GM12864 (cell line): ENCODE data around the gene ATP5F1A.

ENCODE experiments used
- DNase-seq: peaks from one replicate; pipeline ENCODE4 v3.0.0-alpha.2; 2011; ENCODE audit warnings: low read depth
- H3K4me3 ChIP-seq: 2 replicates; pipeline ENCODE4 v1.5.1; 2011; ENCODE audit warnings: mild to moderate bottlenecking, low read depth, low read length, control low read depth
- TF ChIP-seq, protein P1 (sequence below): IDR thresholded peaks from 2 replicates; pipeline ENCODE4 v1.5.1; 2011; ENCODE audit warnings: low read depth, mild to moderate bottlenecking, moderate library complexity, low read length, control low read depth, inconsistent platforms; ENCODE audit errors: missing control alignments

ATP5F1A gene

DNA sequence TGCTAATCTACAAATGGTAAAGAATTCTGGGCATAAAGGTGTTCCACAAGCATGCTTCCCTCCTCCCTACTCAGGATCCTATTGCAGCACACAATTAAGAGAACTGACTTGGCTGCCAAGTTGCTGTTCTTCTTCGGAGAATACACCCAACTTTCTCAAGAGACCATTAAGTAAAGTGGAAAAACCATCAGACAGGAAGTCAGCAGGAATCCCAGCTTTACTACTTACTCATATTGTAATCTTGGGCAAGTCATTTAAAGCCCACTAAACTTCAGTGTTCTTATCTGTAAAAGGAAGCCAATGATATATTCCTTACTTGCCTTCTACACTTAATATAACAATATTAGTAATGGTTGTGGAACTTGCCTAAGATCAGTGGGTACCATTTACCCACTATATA is 63.9 kb downstream of the ATP5F1A start:
- TF ChIP-seq, protein P1, sequence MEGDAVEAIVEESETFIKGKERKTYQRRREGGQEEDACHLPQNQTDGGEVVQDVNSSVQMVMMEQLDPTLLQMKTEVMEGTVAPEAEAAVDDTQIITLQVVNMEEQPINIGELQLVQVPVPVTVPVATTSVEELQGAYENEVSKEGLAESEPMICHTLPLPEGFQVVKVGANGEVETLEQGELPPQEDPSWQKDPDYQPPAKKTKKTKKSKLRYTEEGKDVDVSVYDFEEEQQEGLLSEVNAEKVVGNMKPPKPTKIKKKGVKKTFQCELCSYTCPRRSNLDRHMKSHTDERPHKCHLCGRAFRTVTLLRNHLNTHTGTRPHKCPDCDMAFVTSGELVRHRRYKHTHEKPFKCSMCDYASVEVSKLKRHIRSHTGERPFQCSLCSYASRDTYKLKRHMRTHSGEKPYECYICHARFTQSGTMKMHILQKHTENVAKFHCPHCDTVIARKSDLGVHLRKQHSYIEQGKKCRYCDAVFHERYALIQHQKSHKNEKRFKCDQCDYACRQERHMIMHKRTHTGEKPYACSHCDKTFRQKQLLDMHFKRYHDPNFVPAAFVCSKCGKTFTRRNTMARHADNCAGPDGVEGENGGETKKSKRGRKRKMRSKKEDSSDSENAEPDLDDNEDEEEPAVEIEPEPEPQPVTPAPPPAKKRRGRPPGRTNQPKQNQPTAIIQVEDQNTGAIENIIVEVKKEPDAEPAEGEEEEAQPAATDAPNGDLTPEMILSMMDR = no peak
- H3K4me3 ChIP-seq = no peak overlapping the region
- DNase-seq = no peak

DNA sequence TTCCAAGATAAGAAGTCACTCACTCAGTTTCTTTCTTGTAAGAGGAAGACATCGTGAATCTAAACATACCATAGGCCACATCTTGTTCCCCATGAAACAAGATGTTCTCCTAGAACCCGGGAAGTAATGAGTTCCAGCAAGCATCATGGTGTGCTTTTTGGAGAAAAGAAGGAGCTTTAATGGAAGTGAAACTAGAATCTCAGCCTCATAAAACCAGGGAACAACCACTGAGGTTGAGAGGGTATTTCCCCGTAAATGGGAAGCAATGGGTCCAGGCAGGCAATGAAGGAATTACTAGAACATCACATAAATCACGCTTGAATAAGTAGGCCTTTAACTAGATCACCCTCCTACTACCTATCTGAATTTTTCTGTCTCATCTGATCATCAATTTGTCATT is 66.4 kb downstream of the ATP5F1A start:
- H3K4me3 ChIP-seq = no peak overlapping the region
- no peak for DNase-seq
- TF ChIP-seq, protein P1 = no peak
